NCI-H774 (cell line): ENCODE data around the gene SERINC1.
A peak's percentile ranks its signal among the peaks of the same experiment; 100 is the strongest.

Experiments used
- DNase-seq: peaks from one replicate; lab custom pipeline; 2025; lab: John Stamatoyannopoulos, UW

Gene SERINC1

GRCh38 chr6:122432816-122433215 lies 38.8 kb downstream of the SERINC1 start:
- no peak for DNase-seq

- no peak for DNase-seq
Measured at GRCh38 chr6:122431780-122432179, 39.8 kb downstream of the SERINC1 start.

DNA sequence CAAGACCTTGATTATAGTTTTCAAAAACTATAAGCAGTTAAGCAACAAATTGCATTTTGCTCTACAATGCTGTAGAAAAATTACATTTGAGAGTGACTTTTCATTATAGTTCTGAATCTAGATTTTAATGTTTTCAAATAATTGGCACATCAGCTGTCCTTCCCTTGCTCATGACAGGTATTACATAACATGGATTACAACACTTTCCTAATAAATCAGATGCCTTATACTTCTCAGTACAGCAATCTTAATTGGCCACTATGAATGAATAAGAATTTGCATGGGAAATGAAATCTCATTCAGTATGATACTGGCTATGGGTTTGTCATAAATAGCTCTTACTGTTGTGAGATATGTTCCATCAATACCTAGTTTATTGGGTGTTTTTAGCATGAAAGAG lies 42.3 kb downstream of the SERINC1 start:
- DNase-seq, result no peak

GRCh38 chr6:122428781-122429180 lies 42.8 kb downstream of the SERINC1 start:
- DNase-seq, result no peak

DNA sequence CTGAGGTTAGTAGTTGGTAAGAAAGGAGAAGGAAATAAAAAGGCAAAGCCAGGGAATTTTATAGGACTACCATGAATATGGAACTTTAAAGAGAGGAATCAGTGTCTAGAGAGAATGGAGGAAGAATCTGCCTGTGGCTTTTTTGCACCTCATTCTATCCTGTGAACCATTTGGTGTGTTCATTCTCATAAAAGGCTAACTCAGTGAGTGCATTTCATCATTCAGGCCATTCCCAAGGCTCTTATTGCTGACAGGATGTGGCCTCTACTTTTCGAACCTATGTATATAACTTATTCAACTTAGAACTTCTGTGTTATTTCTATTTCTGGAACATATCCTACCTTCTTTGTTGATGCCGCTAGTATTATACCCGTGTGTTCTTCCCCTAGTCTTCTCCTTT lies 45.0 kb downstream of the SERINC1 start:
- DNase-seq, result no peak

GRCh38 chr6:122423734-122424133 lies 47.9 kb downstream of the SERINC1 start:
- DNase-seq, result no peak

DNA sequence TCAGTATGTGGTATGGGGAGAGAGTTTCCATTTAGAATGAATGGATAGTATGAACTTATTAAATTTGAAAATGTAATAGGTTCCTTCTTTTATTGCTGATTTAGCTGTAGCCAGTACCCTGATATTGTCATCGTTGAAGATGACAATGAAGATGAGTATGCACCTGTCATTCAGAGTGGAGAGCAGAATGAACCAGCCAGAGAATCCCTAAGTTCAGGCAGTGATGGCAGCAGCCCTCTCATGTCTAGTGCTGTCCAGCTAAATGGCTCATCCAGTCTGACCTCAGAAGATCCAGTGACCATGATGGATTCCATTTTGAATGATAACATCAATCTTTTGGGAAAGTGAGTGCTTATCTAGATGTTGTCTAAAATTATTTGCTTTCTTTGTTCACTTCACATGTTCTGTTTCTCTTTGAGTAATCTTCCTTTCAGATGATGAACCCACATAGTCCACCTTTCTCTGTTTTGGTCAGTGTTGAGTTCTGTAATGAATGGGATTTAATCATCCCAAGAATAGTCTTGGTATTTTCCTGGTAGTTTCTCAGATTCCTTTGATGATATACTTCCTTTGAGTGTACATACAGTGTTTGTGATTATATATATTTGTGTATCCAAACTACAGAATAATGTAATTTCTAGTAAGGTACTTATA lies 48.9 kb downstream of the SERINC1 start:
- DNase-seq, result no peak

- no peak for DNase-seq
Measured at GRCh38 chr6:122422003-122422402, 49.6 kb downstream of the SERINC1 start.

DNA sequence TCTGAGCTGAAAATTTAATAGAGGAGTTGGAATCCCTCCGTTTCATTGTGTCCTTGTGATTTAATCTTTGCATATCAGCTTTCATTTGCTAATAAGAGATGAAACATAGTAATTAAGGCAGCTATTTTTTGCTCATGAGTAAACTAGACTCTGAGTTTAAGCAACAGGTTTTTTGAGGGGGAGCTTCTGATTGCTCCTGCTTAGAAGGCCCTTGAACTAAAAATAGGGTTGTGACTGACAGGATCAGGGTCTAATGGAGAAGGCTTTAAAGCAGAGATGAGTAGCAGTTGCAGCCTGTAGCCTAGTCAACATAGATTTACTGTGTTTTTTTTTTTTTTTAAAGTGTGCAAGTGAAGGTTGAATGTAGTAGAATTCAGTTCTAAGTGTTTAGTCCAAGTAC lies 54.8 kb downstream of the SERINC1 start:
- no peak for DNase-seq

DNA sequence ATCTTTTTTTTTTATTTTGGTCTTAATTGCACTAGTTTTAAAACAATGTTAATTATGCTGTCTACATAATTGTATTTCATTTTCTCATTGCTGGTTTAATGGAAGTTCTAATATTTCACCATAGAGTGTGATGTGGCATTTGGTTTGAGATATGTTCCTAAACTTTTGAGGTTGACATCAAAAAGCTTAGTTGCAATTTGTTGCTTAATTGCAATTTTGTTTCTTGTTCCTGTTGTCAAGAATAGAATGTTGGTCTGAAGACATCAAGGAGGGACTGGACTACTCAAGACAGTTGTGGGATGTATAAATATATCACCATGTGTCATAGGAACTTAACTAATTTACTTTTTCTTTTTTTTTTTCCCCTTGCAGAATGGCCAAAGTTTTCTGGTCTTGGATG lies 59.6 kb downstream of the SERINC1 start:
- no peak for DNase-seq

DNA sequence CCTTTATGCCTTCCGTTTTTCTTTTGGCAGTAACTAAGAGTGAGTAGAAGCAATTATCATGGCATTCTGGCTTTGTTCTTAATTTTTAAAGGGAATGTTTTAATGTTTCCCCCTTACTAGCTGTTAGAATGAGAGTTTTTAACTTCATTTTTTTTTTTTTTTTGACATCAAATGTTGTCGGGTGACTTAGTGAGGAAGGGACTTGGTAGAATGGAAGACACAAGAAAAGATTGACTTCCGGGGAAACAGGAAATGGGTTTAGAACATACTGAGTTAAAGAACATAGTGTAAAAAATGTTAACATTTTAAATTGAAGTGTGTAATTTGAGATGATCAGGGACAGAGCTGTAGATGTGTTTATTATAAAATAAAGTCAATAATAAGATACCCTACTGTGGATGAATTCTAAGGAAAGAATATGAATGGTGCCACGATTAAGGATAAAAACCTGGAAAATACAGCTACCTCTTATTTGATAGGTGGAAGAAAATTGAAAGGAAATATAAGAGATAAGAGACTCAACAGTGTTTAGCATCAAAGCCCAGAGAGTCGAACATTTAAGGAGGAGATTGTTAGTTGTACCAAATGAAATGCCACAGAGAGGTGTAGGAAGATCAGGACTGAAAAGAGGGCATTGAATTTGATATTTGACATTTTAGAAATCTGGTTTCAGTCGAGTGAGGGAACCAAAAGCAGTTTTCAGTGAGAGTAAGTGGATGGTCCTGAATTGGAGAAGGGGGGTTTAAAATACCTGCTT lies 62.7 kb downstream of the SERINC1 start:
- DNase-seq, result no peak

DNA sequence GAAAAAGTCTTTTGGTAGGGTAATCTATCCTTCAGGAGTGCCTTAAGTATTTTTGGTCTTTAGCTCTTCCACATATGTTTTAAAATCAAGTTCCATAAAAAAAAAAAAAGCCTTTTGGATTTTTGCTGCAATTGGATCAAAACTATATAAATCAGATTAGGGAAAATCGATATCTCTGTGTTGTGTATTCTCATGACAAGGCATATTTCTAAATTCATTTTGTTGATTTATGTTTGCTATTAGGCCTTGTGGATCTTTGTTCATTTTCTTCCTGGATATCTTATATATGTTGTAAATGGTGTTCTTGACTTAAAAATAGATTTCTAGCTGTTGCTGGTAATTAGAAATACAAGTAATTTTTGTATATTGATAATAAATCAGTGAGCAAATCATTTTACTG lies 63.4 kb downstream of the SERINC1 start:
- DNase-seq, result no peak

GRCh38 chr6:122407712-122408111 lies 63.9 kb downstream of the SERINC1 start:
- DNase-seq, result no peak

GRCh38 chr6:122406187-122406586 lies 65.4 kb downstream of the SERINC1 start:
- no peak for DNase-seq

DNA sequence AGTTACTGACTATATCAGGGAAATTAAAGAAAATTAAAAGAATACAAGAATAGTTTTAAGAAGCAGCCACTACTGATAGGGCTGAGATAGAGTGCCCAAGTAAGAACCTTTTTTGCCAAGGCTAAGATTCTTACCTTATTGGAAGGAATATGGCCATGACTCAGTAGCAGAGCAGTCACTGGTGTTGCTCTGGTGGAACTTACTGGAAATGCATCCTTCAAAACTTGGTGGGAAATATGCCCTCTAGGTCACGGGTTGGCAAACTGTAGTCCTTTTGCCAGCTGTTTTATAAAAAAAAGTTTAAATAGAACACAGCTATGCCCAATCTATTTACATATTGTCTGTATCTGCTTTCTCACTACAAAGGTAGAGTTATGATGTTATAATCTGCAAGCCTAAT lies 66.2 kb downstream of the SERINC1 start:
- no peak for DNase-seq

GRCh38 chr6:122404444-122404843 lies 67.2 kb downstream of the SERINC1 start:
- DNase-seq, result no peak

- no peak for DNase-seq
Measured at GRCh38 chr6:122401104-122401503, 70.5 kb downstream of the SERINC1 start.

- DNase-seq, result no peak
Measured at GRCh38 chr6:122400462-122401089, 71.0 kb downstream of the SERINC1 start.

DNA sequence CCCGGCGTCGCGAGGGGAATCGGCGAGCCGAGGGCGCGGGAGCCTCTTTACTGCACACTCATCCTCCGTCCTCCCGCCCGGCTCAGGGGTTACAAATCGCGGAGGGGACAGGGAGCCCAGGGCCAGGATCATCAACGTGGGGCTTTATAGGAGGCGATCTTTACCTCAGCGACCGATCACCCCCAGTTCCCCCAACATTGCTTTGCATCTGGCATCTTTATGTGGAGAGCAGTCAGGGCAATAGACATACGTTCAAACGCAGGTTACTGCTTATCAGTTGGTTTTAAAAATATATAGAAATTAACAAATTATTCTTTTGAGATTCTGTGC lies 71.5 kb downstream of the SERINC1 start:
- no peak for DNase-seq

GRCh38 chr6:122399348-122400120 lies 72.1 kb downstream of the SERINC1 start, which contains the start of gene HSF2:
Gene HSF2, plus strand, starts transcription at chr6:122399652. Its CDS starts 86 bp downstream, at chr6:122399738.
- DNase-seq, result peak; percentile 100

GRCh38 chr6:122399055-122399347 lies 72.6 kb downstream of the SERINC1 start:
- DNase-seq, result no peak

DNA sequence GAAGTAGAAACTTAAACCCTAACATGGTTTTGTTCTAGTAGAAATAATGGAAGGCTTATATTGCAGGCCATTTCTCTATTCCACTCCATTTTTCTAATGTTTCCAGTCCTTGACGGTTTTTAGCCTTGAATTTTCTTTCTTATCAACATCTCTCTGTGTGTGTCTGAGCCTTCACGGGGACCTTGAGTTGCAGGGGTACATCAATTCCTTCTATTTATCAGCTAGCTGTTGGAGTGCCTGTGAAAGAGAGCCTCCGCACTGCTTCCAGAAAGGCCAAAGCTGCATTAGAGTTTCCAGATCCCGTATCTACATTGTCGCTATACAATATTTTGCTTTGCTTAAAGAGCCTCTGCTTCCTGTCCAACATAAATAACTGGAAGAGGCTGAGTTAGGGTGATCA lies 77.6 kb downstream of the SERINC1 start:
- DNase-seq, result no peak
